A673 (cell line): ENCODE data around the gene TMEM266.

Experiments used
- EZH2 ChIP-seq: fragments of 200-600 bp; sonication (generic); IDR thresholded peaks from 2 replicates; pipeline ENCODE4 v1.6.1; 2017; ENCODE audit warnings: borderline replicate concordance, low read depth, mild to moderate bottlenecking, mixed read lengths, antibody characterized with exemption, low read length; ENCODE audit not compliant: poor library complexity, severe bottlenecking
- TF ChIP-seq, protein P1 (sequence below): fragments of 300-800, 200-600 bp; sonication (generic); conservative IDR thresholded peaks from 2 replicates; pipeline ENCODE4 v1.5.1; 2017; ENCODE audit warnings: low read depth, mild to moderate bottlenecking, antibody characterized with exemption, low read length, moderate library complexity, mixed read lengths

DNA sequence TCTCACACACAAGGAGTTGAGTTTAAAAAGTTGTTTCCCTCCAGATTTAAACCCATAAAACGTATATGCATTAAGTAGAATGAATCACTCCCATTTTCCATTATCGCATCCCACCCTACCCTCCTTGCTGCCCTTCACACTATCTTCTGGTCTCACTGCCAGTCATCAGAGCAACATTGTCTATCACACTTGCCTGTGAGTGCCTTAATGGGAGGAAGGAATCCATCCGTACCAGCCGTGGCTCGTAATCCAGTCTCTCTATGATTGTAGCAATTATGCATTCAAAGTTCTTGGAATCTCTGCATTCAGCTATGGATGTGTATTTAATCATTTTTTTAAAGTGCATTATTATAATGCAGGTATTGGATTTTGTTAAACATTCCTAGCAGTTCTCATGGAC lies 1.9 kb downstream of the TMEM266 start:
- TF ChIP-seq, protein P1, sequence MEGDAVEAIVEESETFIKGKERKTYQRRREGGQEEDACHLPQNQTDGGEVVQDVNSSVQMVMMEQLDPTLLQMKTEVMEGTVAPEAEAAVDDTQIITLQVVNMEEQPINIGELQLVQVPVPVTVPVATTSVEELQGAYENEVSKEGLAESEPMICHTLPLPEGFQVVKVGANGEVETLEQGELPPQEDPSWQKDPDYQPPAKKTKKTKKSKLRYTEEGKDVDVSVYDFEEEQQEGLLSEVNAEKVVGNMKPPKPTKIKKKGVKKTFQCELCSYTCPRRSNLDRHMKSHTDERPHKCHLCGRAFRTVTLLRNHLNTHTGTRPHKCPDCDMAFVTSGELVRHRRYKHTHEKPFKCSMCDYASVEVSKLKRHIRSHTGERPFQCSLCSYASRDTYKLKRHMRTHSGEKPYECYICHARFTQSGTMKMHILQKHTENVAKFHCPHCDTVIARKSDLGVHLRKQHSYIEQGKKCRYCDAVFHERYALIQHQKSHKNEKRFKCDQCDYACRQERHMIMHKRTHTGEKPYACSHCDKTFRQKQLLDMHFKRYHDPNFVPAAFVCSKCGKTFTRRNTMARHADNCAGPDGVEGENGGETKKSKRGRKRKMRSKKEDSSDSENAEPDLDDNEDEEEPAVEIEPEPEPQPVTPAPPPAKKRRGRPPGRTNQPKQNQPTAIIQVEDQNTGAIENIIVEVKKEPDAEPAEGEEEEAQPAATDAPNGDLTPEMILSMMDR, result no peak
- TF ChIP-seq EZH2, result no peak
